ENCODE data around the gene PHRF1.

DNA sequence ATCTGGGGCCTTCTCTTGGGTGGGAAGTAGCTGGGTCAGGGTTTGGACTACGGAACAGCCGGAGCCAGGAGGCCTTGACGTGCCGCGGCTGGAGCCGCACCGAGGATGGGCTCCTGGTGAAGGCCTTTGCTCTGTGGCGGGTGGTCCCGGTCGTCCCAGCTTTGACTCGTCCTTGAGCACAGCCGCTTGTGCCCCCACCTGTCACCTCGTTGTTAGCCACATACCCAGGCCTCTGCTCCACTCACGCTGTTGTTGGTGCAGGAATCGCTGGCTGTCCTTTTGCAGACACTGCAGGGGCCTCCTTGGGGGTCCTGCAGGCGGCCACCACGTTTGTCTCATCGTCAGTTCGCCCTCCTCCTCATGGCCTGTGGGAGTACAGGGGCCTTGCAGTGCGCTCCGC, 17.1 kb downstream of the PHRF1 start:
- TF ChIP-seq CTCF (IDR thresholded peaks at IDR 0.05) (no peak), POLR2A (IDR thresholded peaks at IDR 0.05) (no peak)
